SU-DHL-6 (cell line): Measurements from ENCODE around the gene CRTAC1.

ENCODE experiments used
- H2AFZ ChIP-seq: fragments of 200-600 bp; sonication (generic); 2 replicates; pipeline ENCODE4 v1.6.1; 2014; ENCODE audit warnings: low read depth, mild to moderate bottlenecking, moderate library complexity, mixed read lengths, antibody characterized with exemption, low read length; ENCODE audit not compliant: severe bottlenecking
- H3F3A ChIP-seq: fragments of 200-600 bp; shearing (Covaris generic); 2 replicates; pipeline ENCODE4 v1.6.0; 2016; ENCODE audit warnings: antibody characterized with exemption, mild to moderate bottlenecking; ENCODE audit not compliant: insufficient read depth
- H3K27ac ChIP-seq: fragments of 200-600 bp; sonication (generic); 2 replicates; pipeline ENCODE4 v1.5.1; 2016; ENCODE audit warnings: low read depth, mild to moderate bottlenecking, low read length, moderate library complexity, mixed read lengths
- H3K27me3 ChIP-seq: fragments of 200-600 bp; sonication (generic), shearing (Covaris generic); 2 replicates; pipeline ENCODE4 v1.6.0; 2014; ENCODE audit warnings: mild to moderate bottlenecking, low read length
- H3K36me3 ChIP-seq: fragments of 200-600 bp; sonication (generic); 2 replicates; pipeline ENCODE4 v1.6.1; 2014; ENCODE audit warnings: mild to moderate bottlenecking, low read length, mixed read lengths
- H3K4me2 ChIP-seq: fragments of 300-600, 200-600 bp; shearing (Covaris generic), sonication (generic); 2 replicates; pipeline ENCODE4 v1.6.0; 2014; ENCODE audit warnings: low read length, low read depth, mild to moderate bottlenecking; ENCODE audit not compliant: poor library complexity, severe bottlenecking
- H3K4me3 ChIP-seq: fragments of 200-600 bp; sonication (generic); 2 replicates; pipeline ENCODE4 v1.5.1; 2014; ENCODE audit warnings: antibody characterized with exemption, low read length, mild to moderate bottlenecking, mixed read lengths; ENCODE audit not compliant: insufficient read depth, poor library complexity, severe bottlenecking
- H3K79me2 ChIP-seq: fragments of 200-600 bp; sonication (generic); 2 replicates; pipeline ENCODE4 v1.6.1; 2014; ENCODE audit warnings: mild to moderate bottlenecking, low read length, moderate library complexity; ENCODE audit not compliant: insufficient read depth
- H3K9ac ChIP-seq: fragments of 200-600 bp; sonication (generic); 2 replicates; pipeline ENCODE4 v1.7.0; 2014; ENCODE audit warnings: mild to moderate bottlenecking, low read length
- H3K9me2 ChIP-seq: fragments of 200-600 bp; sonication (generic); replicated peaks from 2 replicates; pipeline ENCODE4 v1.6.1; 2014; ENCODE audit warnings: low read length; ENCODE audit not compliant: insufficient read depth
- H3K9me3 ChIP-seq: fragments of 200-600 bp; sonication (generic); 2 replicates; pipeline ENCODE4 v1.6.1; 2014; ENCODE audit warnings: low read length, mixed read lengths; ENCODE audit not compliant: insufficient read depth
- H4K20me1 ChIP-seq: fragments of 200-600 bp; sonication (generic); 2 replicates; pipeline ENCODE4 v1.6.1; 2014; ENCODE audit warnings: low read depth, mild to moderate bottlenecking, antibody characterized with exemption, low read length, moderate library complexity, mixed read lengths
- CTCF ChIP-seq: fragments of 200-600 bp; sonication (generic); IDR thresholded peaks from one replicate; pipeline ENCODE4 v1.5.1; 2017; ENCODE audit warnings: antibody characterized with exemption, mild to moderate bottlenecking, low read length, moderate library complexity; ENCODE audit not compliant: insufficient read depth, poor library complexity, severe bottlenecking
- EZH2phosphoT487 ChIP-seq: fragments of 200-600 bp; sonication (generic), shearing (Covaris generic); conservative IDR thresholded peaks from 2 replicates; pipeline ENCODE4 v1.6.1; 2018; ENCODE audit warnings: mild to moderate bottlenecking, antibody characterized with exemption, low read length, moderate library complexity, mixed read lengths

CRTAC1 gene

GRCh38 chr10:97894092-97894491, 136.3 kb downstream of the CRTAC1 start:
- TF ChIP-seq EZH2phosphoT487 = no peak
- no peak for TF ChIP-seq CTCF
- no peaks in the 10 kb centered on the region for H3K79me2 ChIP-seq

GRCh38 chr10:97892939-97893338, 137.5 kb downstream of the CRTAC1 start:
- Histone ChIP-seq H3K4me2 (no peak overlapping the region), H3K27me3 (0 out of 2 replicates have a peak, but pooled peaks cover 3% of the 10 kb centered on the region), H4K20me1 (no peaks in the 10 kb centered on the region), H3K36me3 (no peaks in the 10 kb centered on the region), H3K79me2 (no peaks in the 10 kb centered on the region), H3K9ac (no peak overlapping the region), H3K9me3 (no peaks in the 10 kb centered on the region), H2AFZ (no peak overlapping the region), H3K27ac (no peak overlapping the region), H3K4me3 (no peak overlapping the region), H3K9me2 (no peaks in the 10 kb centered on the region), H3F3A (no peaks in the 10 kb centered on the region)
- TF ChIP-seq EZH2phosphoT487 (no peak), CTCF (no peak)

More at GRCh38 chr10:97894092-97894491, 136.3 kb downstream of the CRTAC1 start:
- Histone ChIP-seq H3F3A (no peaks in the 10 kb centered on the region), H4K20me1 (no peaks in the 10 kb centered on the region), H3K27me3 (0 out of 2 replicates have a peak, but pooled peaks cover 3% of the 10 kb centered on the region), H3K9ac (no peak overlapping the region), H3K4me2 (no peak overlapping the region), H3K9me3 (no peaks in the 10 kb centered on the region), H3K9me2 (no peaks in the 10 kb centered on the region), H2AFZ (no peak overlapping the region), H3K27ac (no peak overlapping the region), H3K4me3 (no peak overlapping the region), H3K36me3 (no peaks in the 10 kb centered on the region)

GRCh38 chr10:97892506-97892905, 137.9 kb downstream of the CRTAC1 start:
- H3K27me3 ChIP-seq = 0 out of 2 replicates have a peak, but pooled peaks cover 3% of the 10 kb centered on the region
- no peaks in the 10 kb centered on the region for H3F3A ChIP-seq
- no peak overlapping the region for H2AFZ ChIP-seq
- H3K9ac ChIP-seq = no peak overlapping the region
- H3K9me3 ChIP-seq = no peaks in the 10 kb centered on the region
- H3K4me3 ChIP-seq = no peak overlapping the region
- TF ChIP-seq CTCF = no peak
- TF ChIP-seq EZH2phosphoT487 = no peak
- H3K36me3 ChIP-seq = no peaks in the 10 kb centered on the region
- H3K79me2 ChIP-seq = no peaks in the 10 kb centered on the region
- H4K20me1 ChIP-seq = no peaks in the 10 kb centered on the region
- H3K9me2 ChIP-seq = no peaks in the 10 kb centered on the region
- no peak overlapping the region for H3K4me2 ChIP-seq
- H3K27ac ChIP-seq = no peak overlapping the region
